Left renal pelvis (tissue), 4 donors: ENCODE data around the gene R3HDML. TPM values are rescaled to one million over a fixed set of nuclear protein-coding genes. Genes with fewer than 3 reads are reported as not detected.

ENCODE experiments used
- DNase-seq, 4 donors: peaks; one replicate each; pipeline ENCODE4 v3.0.0-alpha.2; 2013; ENCODE audit warnings: low read depth in 4 of 4, low spot score in 3 of 4
- polyA plus RNA-seq, 4 donors: library from polyadenylated mRNA; unstranded; fragments of 120-200 nt; gene quantifications; one replicate each; pipeline ENCODE4 v1.2.1, GENCODE V29; 2013; ENCODE audit not compliant: insufficient read length in 4 of 4

Gene R3HDML
- polyA plus RNA-seq, 4 donors: 0.47 to 0.90 TPM; not detected in 2

GRCh38 chr20:44398335-44398734, 61.5 kb downstream of the R3HDML start:
- DNase-seq: no peak

- DNase-seq: no peak
These were observed 62.6 kb downstream of the R3HDML start for GRCh38 chr20:44399446-44399845.

DNA sequence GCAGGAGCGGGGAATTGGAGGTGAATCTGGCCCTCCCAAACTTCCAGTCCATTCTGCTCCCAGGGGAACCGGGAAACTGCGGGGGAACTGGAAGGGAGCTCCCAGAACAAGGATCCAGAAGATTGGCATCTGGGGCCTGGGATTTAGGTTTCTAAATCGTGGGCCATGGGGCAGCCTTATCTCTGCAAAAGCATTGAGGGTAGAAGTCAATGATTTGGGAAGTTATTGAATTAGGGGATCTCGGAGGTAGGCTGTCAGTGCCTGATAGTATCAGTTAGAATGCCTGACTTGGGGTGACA, 63.8 kb downstream of the R3HDML start:
- no peak for DNase-seq

Other genes with a start within 250 kb of the R3HDML start
- 1 to 10 TPM in 3 of 4 donors, under 1 TPM in 1; 0.98 to 1.8 (median 1.3) TPM for gene JPH2, start 149.9 kb upstream of the R3HDML start, polyA plus RNA-seq
- gene OSER1, start 126.3 kb upstream of the R3HDML start, polyA plus RNA-seq: 10 to 100 TPM; 40.6 to 52.0 (median 48.5) TPM
- under 1 TPM; 0.27 to 0.75 (median 0.37) TPM for gene GDAP1L1, start 89.7 kb upstream of the R3HDML start, polyA plus RNA-seq
- gene FITM2, start 25.8 kb upstream of the R3HDML start, polyA plus RNA-seq: 1 to 10 TPM; 7.4 to 8.9 (median 8.5) TPM
- 10 to 100 TPM in 3 of 4 donors, under 1 TPM in 1; 0.90 to 51.8 (median 40.6) TPM for gene HNF4A, start 18.7 kb downstream of the R3HDML start, polyA plus RNA-seq
- 10 to 100 TPM; 13.2 to 14.1 (median 13.7) TPM for gene TTPAL, start 138.8 kb downstream of the R3HDML start, polyA plus RNA-seq
- gene SERINC3, start 185.0 kb downstream of the R3HDML start, polyA plus RNA-seq: 10 to 100 TPM; 69.2 to 78.7 (median 73.4) TPM
- gene PKIG, start 245.5 kb downstream of the R3HDML start, polyA plus RNA-seq: 10 to 100 TPM; 47.3 to 63.0 (median 59.3) TPM